RWPE2 (cell line): Measurements from ENCODE around the gene TLE2.

Source experiments
- ATAC-seq: fragments of 200-7000 bp; cut with Tn5 transposase; 3 replicates; pipeline ENCODE4 v1.9.1; 2021; ENCODE audit warnings: low read depth
- DNase-seq: peaks from one replicate; pipeline ENCODE4 v3.0.0-alpha.2; 2020; ENCODE audit warnings: low spot score
- H3K27ac ChIP-seq: fragments of 450-650 bp; 2 replicates; pipeline ENCODE4 v1.5.1; 2017; ENCODE audit warnings: mild to moderate bottlenecking; ENCODE audit not compliant: poor library complexity, severe bottlenecking
- H3K27me3 ChIP-seq: fragments of 250-450 bp; sonication (Bioruptor Pico); 2 replicates; pipeline ENCODE4 v1.5.1; 2021; ENCODE audit warnings: mild to moderate bottlenecking, moderate library complexity; ENCODE audit not compliant: insufficient read depth, poor library complexity, severe bottlenecking
- H3K36me3 ChIP-seq: fragments of 250-450 bp; sonication (Bioruptor Pico); 2 replicates; pipeline ENCODE4 v1.5.1; 2020; ENCODE audit warnings: low read depth, mild to moderate bottlenecking, moderate library complexity
- H3K4me1 ChIP-seq: fragments of 250-450 bp; sonication (Bioruptor Pico); 2 replicates; pipeline ENCODE4 v1.5.1; 2021; ENCODE audit warnings: mild to moderate bottlenecking, moderate library complexity; ENCODE audit not compliant: insufficient read depth, poor library complexity, severe bottlenecking
- H3K4me3 ChIP-seq: fragments of 250-450 bp; sonication (Bioruptor Pico); 2 replicates; pipeline ENCODE4 v1.5.1; 2021; ENCODE audit warnings: mild to moderate bottlenecking, moderate library complexity; ENCODE audit not compliant: severe bottlenecking
- H3K9me3 ChIP-seq: fragments of 250-450 bp; sonication (Bioruptor Pico); 2 replicates; pipeline ENCODE4 v1.5.1; 2021; ENCODE audit warnings: mild to moderate bottlenecking, moderate library complexity; ENCODE audit not compliant: severe bottlenecking
- CTCF ChIP-seq: fragments of 450-650 bp; IDR thresholded peaks from one replicate; pipeline ENCODE4 v1.5.1; 2017; ENCODE audit warnings: mild to moderate bottlenecking, moderate library complexity; ENCODE audit not compliant: poor library complexity, severe bottlenecking

The TLE2 gene

DNA sequence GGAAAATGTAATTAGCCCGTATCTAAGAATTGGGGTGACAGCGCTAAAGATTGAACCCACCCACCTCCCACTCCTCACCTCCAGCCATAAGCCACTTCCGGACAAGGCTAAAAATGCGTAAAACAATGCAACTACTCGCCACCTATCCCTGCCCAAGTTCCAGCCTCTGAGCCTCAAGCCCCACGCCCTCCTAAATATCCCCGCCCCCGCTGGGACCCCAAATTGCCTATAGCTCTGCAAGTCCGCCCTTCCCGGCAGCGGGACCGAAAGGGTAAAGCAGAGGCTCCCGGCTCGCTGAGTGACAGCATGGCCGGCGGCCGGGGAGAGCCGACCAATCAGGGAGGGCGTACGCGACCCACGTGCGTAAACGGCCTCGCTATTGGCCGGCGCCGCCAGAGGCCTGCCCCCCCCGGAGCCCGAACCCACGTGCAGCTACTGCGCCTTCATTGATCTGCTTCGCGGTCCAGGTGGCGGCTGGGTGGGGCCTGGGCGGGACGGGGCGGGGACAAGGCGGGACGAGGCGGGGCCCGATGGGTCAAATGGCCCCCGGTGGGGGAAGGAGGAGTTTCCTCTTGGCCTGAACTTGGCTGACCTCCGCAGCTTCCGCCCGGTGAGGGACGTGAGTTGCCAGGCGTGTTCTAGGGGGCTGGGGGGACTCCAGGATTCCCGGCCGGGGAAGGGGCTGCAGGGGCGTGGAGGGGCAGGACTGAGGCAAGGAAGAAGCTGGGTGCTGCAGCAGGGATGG, 51.9 kb downstream of the TLE2 start, which contains the start of gene TLE6:
TSS of gene TLE6 (plus strand) at position 564 of the 745 bp plus-strand sequence. CDS start 670 bp downstream, outside the sequence.
- Histone ChIP-seq H3K4me1 (peaks cover 3% of the 10 kb centered on the region), H3K27me3 (no peaks in the 10 kb centered on the region), H3K9me3 (no peaks in the 10 kb centered on the region), H3K4me3 (peak within 1 kb of the TSS; percentile 33), H3K36me3 (no peaks in the 10 kb centered on the region), H3K27ac (peak within 1 kb of the TSS; percentile 12)
- TF ChIP-seq CTCF: no peak
- peak; percentile 98 for ATAC-seq
- peak; percentile 96 for DNase-seq

DNA sequence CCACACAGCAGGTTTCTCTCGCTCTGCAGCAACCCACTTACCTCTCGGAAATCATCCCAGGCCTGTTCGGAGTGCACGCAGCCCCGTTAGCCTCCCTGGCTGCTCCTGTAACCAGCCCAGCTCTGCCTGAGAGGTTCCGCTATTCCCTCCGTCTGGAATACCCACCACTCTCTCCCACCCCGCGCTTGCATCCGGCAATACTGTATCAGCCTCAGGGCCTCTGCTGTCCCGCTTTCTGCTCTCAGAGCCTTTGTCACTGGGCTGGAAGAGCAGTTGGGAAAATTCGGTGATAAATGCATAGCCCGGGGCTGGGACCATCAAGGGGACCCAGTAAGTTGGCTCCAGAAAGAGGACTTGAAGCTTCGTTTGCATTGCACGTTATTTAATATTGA, 52.5 kb downstream of the TLE2 start:
- no peaks in the 10 kb centered on the region for H3K36me3 ChIP-seq
- no peaks in the 10 kb centered on the region for H3K27me3 ChIP-seq
- TF ChIP-seq CTCF: no peak
- ATAC-seq: no peak
- H3K4me3 ChIP-seq: peak overlapping the region; percentile 33
- peaks cover 3% of the 10 kb centered on the region for H3K4me1 ChIP-seq
- H3K9me3 ChIP-seq: no peaks in the 10 kb centered on the region
- no peak overlapping the region for H3K27ac ChIP-seq
- DNase-seq: no peak

- H3K36me3 ChIP-seq: no peaks in the 10 kb centered on the region
- DNase-seq (no peak), ATAC-seq (no peak)
- H3K4me1 ChIP-seq: peaks cover 3% of the 10 kb centered on the region
- no peak overlapping the region for H3K4me3 ChIP-seq
- no peaks in the 10 kb centered on the region for H3K9me3 ChIP-seq
- H3K27me3 ChIP-seq: no peaks in the 10 kb centered on the region
- H3K27ac ChIP-seq: no peak overlapping the region
- TF ChIP-seq CTCF: no peak
Observed at GRCh38 chr19:2974342-2975041, 54.6 kb downstream of the TLE2 start.

- H3K36me3 ChIP-seq: no peaks in the 10 kb centered on the region
- no peak overlapping the region for H3K27ac ChIP-seq
- H3K27me3 ChIP-seq: no peaks in the 10 kb centered on the region
- DNase-seq (no peak), ATAC-seq (no peak)
- H3K4me1 ChIP-seq: peaks cover 3% of the 10 kb centered on the region
- H3K9me3 ChIP-seq: no peaks in the 10 kb centered on the region
- TF ChIP-seq CTCF: no peak
- no peak overlapping the region for H3K4me3 ChIP-seq
Observed at GRCh38 chr19:2973229-2973628, 55.9 kb downstream of the TLE2 start.
